ENCODE measurements around the gene RALGAPA2. TPM values are rescaled to one million over a fixed set of nuclear protein-coding genes. Genes with fewer than 3 reads are reported as not detected.

Gene RALGAPA2
- total and polyA plus RNA-seq, 2 donors (not counting 1 experiment from before 2014, with no cell fraction given), result 1.2 to 7.6 TPM

GRCh38 chr20:20518263-20518662 lies 194.2 kb downstream of the RALGAPA2 start:
- Histone ChIP-seq H3K4me1 (ENCODE audit: control insufficient read depth, extremely low read depth, insufficient read depth, low read length) (no peaks in the 10 kb centered on the region), H3K27me3 (ENCODE audit: control insufficient read depth, insufficient read depth, low read length) (no peaks in the 10 kb centered on the region), H3K79me2 (ENCODE audit: control insufficient read depth, insufficient read depth, low read length) (no peaks in the 10 kb centered on the region), H3K36me3 (ENCODE audit: control insufficient read depth, insufficient read depth, low read length) (no peaks in the 10 kb centered on the region), H4K20me1 (ENCODE audit: control insufficient read depth, extremely low read depth, insufficient read depth, low read length) (no peaks in the 10 kb centered on the region), H3K9ac (ENCODE audit: insufficient read depth, low read length) (no peak overlapping the region), H3K4me2 (ENCODE audit: extremely low read depth, insufficient read depth, low read length) (no peak overlapping the region), H3K27ac (ENCODE audit: insufficient read depth, low read length) (no peak overlapping the region), H2AFZ (ENCODE audit: low read length) (no peak overlapping the region), H3K4me3 (replicated peaks in 1 of 4; ENCODE audit: control extremely low read depth in 1 of 4, insufficient read depth in 1 of 4, low read depth in 3 of 4, low read length in 4 of 4) (no peak overlapping the region), H3K9me3 (ENCODE audit: control insufficient read depth, insufficient read depth, low read depth, low read length) (no peaks in the 10 kb centered on the region)
- DNase-seq (ENCODE audit: low read depth in 2 of 2), result no peak
- TF ChIP-seq CTCF (conservative IDR thresholded peaks at IDR 0.05 in 1 of 2, IDR thresholded peaks at IDR 0.05 in 1 of 2; ENCODE audit: low read depth in 1 of 2, low read length in 2 of 2), result no peak
- TF ChIP-seq EZH2 (IDR thresholded peaks at IDR 0.05; ENCODE audit: low read length, missing control alignments), result no peak

- no peaks in the 10 kb centered on the region for H3K9me3 ChIP-seq (ENCODE audit: control insufficient read depth, insufficient read depth, low read depth, low read length)
- H3K4me3 ChIP-seq (replicated peaks in 1 of 4; ENCODE audit: control extremely low read depth in 1 of 4, insufficient read depth in 1 of 4, low read depth in 3 of 4, low read length in 4 of 4), result no peak overlapping the region
- H3K27me3 ChIP-seq (ENCODE audit: control insufficient read depth, insufficient read depth, low read length), result no peaks in the 10 kb centered on the region
- H3K9ac ChIP-seq (ENCODE audit: insufficient read depth, low read length), result no peak overlapping the region
- H2AFZ ChIP-seq (ENCODE audit: low read length), result no peak overlapping the region
- H3K36me3 ChIP-seq (ENCODE audit: control insufficient read depth, insufficient read depth, low read length), result no peaks in the 10 kb centered on the region
- no peaks in the 10 kb centered on the region for H3K79me2 ChIP-seq (ENCODE audit: control insufficient read depth, insufficient read depth, low read length)
- no peak overlapping the region for H3K27ac ChIP-seq (ENCODE audit: insufficient read depth, low read length)
- DNase-seq (ENCODE audit: low read depth in 2 of 2), result no peak
- no peaks in the 10 kb centered on the region for H3K4me1 ChIP-seq (ENCODE audit: control insufficient read depth, extremely low read depth, insufficient read depth, low read length)
- H4K20me1 ChIP-seq (ENCODE audit: control insufficient read depth, extremely low read depth, insufficient read depth, low read length), result no peaks in the 10 kb centered on the region
- H3K4me2 ChIP-seq (ENCODE audit: extremely low read depth, insufficient read depth, low read length), result no peak overlapping the region
- TF ChIP-seq EZH2 (IDR thresholded peaks at IDR 0.05; ENCODE audit: low read length, missing control alignments) (no peak), CTCF (conservative IDR thresholded peaks at IDR 0.05 in 1 of 2, IDR thresholded peaks at IDR 0.05 in 1 of 2; ENCODE audit: low read depth in 1 of 2, low read length in 2 of 2) (no peak)
Measured at GRCh38 chr20:20517296-20517695, 195.1 kb downstream of the RALGAPA2 start.

- no peak overlapping the region for H3K4me2 ChIP-seq (ENCODE audit: extremely low read depth, insufficient read depth, low read length)
- no peak overlapping the region for H3K9ac ChIP-seq (ENCODE audit: insufficient read depth, low read length)
- H3K4me3 ChIP-seq (replicated peaks in 1 of 4; ENCODE audit: control extremely low read depth in 1 of 4, insufficient read depth in 1 of 4, low read depth in 3 of 4, low read length in 4 of 4), result no peak overlapping the region
- H2AFZ ChIP-seq (ENCODE audit: low read length), result no peak overlapping the region
- H3K79me2 ChIP-seq (ENCODE audit: control insufficient read depth, insufficient read depth, low read length), result no peaks in the 10 kb centered on the region
- H3K4me1 ChIP-seq (ENCODE audit: control insufficient read depth, extremely low read depth, insufficient read depth, low read length), result no peaks in the 10 kb centered on the region
- no peaks in the 10 kb centered on the region for H3K36me3 ChIP-seq (ENCODE audit: control insufficient read depth, insufficient read depth, low read length)
- no peaks in the 10 kb centered on the region for H4K20me1 ChIP-seq (ENCODE audit: control insufficient read depth, extremely low read depth, insufficient read depth, low read length)
- no peaks in the 10 kb centered on the region for H3K27me3 ChIP-seq (ENCODE audit: control insufficient read depth, insufficient read depth, low read length)
- H3K9me3 ChIP-seq (ENCODE audit: control insufficient read depth, insufficient read depth, low read depth, low read length), result no peaks in the 10 kb centered on the region
- no peak for DNase-seq (ENCODE audit: low read depth in 2 of 2)
- no peak for TF ChIP-seq CTCF (conservative IDR thresholded peaks at IDR 0.05 in 1 of 2, IDR thresholded peaks at IDR 0.05 in 1 of 2; ENCODE audit: low read depth in 1 of 2, low read length in 2 of 2)
- TF ChIP-seq EZH2 (IDR thresholded peaks at IDR 0.05; ENCODE audit: low read length, missing control alignments), result no peak
- H3K27ac ChIP-seq (ENCODE audit: insufficient read depth, low read length), result no peak overlapping the region
Measured at GRCh38 chr20:20513720-20514119, 198.7 kb downstream of the RALGAPA2 start.
